Memory B cell (primary cell): ENCODE data around the gene TMEM86A.

Source experiments
- ATAC-seq: fragments of 150-1000 bp; cut with Tn5 transposase; 2 replicates; pipeline ENCODE4 v1.10.0; 2021; ENCODE audit warnings: low read depth, mild to moderate bottlenecking, moderate library complexity
- DNase-seq, 2 donors: peaks; one replicate each; pipeline ENCODE4 v3.0.0; 2022; ENCODE audit warnings: low spot score in 2 of 2
- H3K27ac Mint-ChIP-seq: one replicate; pipeline ENCODE4 v1.8.0; 2022; ENCODE audit warnings: mild to moderate bottlenecking, moderate library complexity, mixed read lengths
- H3K27me3 Mint-ChIP-seq: one replicate; pipeline ENCODE4 v1.8.0; 2022; ENCODE audit warnings: mixed read lengths
- H3K36me3 Mint-ChIP-seq: one replicate; pipeline ENCODE4 v1.8.0; 2022; ENCODE audit warnings: mild to moderate bottlenecking, mixed read lengths
- H3K4me1 Mint-ChIP-seq: one replicate; pipeline ENCODE4 v1.8.0; 2022; ENCODE audit warnings: mixed read lengths
- H3K4me3 Mint-ChIP-seq: one replicate; pipeline ENCODE4 v1.8.0; 2022; ENCODE audit warnings: mild to moderate bottlenecking, moderate library complexity, mixed read lengths
- H3K9me3 Mint-ChIP-seq: one replicate; pipeline ENCODE4 v1.8.0; 2022; ENCODE audit warnings: mixed read lengths

The TMEM86A gene

GRCh38 chr11:18723991-18724390 is 25.4 kb downstream of the TMEM86A start:
- DNase-seq (no peak), ATAC-seq (no peak)
- Mint-ChIP-seq H3K4me1 (peaks cover 10% of the 10 kb centered on the region), H3K27ac (no peak overlapping the region), H3K9me3 (no peaks in the 10 kb centered on the region), H3K4me3 (no peak overlapping the region), H3K27me3 (peaks cover 7% of the 10 kb centered on the region), H3K36me3 (no peaks in the 10 kb centered on the region)

DNA sequence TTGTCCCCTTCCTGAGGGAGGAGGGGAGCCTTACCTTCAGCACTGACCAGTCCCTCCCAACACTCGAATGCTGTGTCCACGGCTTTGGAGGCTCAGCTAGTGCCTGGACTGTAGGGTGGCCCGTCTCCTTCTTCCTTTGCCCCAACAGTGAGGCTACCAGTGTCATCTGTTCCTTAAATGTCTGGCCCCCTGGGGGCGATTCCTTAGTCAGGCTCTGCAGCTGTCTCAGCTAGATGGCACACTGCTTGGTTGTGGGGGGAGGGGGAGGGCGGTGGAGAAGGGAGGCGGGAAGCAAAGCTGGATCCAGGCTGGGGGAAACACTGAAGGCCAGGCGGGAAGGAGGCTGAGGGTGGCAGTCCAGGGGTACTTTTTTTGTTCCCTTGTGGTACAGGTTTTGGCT is 27.5 kb downstream of the TMEM86A start, which contains the start of gene IGSF22:
Gene IGSF22 (minus strand): TSS at position 149 of the 400 bp plus-strand sequence. CDS start 1,952 bp downstream, outside the sequence.
- Mint-ChIP-seq H3K27me3 (peaks cover 10% of the 10 kb centered on the region), H3K36me3 (no peaks in the 10 kb centered on the region), H3K9me3 (no peaks in the 10 kb centered on the region), H3K4me1 (peaks cover 11% of the 10 kb centered on the region), H3K4me3 (no peak within 1 kb of the TSS), H3K27ac (no peak within 1 kb of the TSS)
- no peak for DNase-seq
- no peak for ATAC-seq

- Mint-ChIP-seq H3K4me1 (peaks cover 19% of the 10 kb centered on the region), H3K27me3 (peaks cover 10% of the 10 kb centered on the region), H3K36me3 (no peaks in the 10 kb centered on the region), H3K4me3 (peak overlapping the region; percentile 32), H3K27ac (no peak overlapping the region), H3K9me3 (no peaks in the 10 kb centered on the region)
- ATAC-seq: peak; percentile 64
- peak in 1 of 2 donors; percentile 51 for DNase-seq
Measured at GRCh38 chr11:18727479-18728236, 29.1 kb downstream of the TMEM86A start.

DNA sequence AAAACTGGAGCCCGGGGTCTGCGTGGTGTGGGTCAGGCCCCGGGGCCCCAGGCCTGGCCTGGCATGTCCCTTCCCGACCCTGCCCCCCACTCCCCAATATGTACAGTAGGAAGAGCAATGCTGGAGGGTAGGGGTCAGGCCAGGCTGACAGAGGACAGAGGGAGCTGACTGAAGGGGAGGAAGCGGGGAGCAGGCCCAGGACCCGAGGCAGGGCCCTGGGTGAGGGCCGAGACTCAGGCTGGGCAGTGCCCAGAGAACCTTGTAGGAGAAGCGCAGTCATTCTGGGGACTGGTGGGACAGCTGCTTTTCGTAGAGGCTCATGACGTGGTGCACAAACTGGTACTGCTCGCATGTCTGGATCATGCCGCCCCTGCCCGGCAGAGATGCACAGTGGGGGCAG is 30.1 kb downstream of the TMEM86A start:
- DNase-seq (no peak), ATAC-seq (no peak)
- no peak overlapping the region for H3K27ac Mint-ChIP-seq
- H3K4me1 Mint-ChIP-seq: peaks cover 19% of the 10 kb centered on the region
- H3K9me3 Mint-ChIP-seq: no peaks in the 10 kb centered on the region
- no peaks in the 10 kb centered on the region for H3K36me3 Mint-ChIP-seq
- H3K4me3 Mint-ChIP-seq: no peak overlapping the region
- H3K27me3 Mint-ChIP-seq: peaks cover 10% of the 10 kb centered on the region

GRCh38 chr11:18729426-18729825 is 30.8 kb downstream of the TMEM86A start:
- Mint-ChIP-seq H3K27me3 (peaks cover 9% of the 10 kb centered on the region), H3K4me1 (peaks cover 19% of the 10 kb centered on the region), H3K27ac (no peak overlapping the region), H3K4me3 (no peak overlapping the region), H3K36me3 (no peaks in the 10 kb centered on the region), H3K9me3 (no peaks in the 10 kb centered on the region)
- DNase-seq (no peak), ATAC-seq (no peak)

DNA sequence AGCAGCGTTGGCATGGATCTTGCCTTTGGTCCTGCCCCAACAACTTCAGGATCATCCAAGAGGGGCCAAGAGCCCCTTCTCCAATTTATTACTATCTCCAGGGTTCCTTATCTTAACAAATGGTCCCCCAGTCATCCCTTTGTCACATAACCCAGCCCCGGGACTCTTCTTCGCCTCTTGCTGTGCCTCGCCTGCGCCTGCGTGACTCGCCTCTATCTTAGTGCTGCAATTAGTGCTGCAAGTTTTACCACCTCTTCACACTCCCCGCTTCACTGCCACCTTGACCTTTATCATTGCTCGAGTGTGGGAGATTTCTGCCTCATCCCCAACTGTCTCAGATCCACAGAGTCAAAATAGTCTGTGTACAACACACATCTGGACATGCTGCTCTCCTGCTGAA is 31.4 kb downstream of the TMEM86A start:
- DNase-seq (no peak), ATAC-seq (no peak)
- H3K4me1 Mint-ChIP-seq: peaks cover 19% of the 10 kb centered on the region
- H3K27me3 Mint-ChIP-seq: peaks cover 9% of the 10 kb centered on the region
- H3K36me3 Mint-ChIP-seq: no peaks in the 10 kb centered on the region
- no peak overlapping the region for H3K4me3 Mint-ChIP-seq
- no peaks in the 10 kb centered on the region for H3K9me3 Mint-ChIP-seq
- no peak overlapping the region for H3K27ac Mint-ChIP-seq

GRCh38 chr11:18731441-18731840 is 32.9 kb downstream of the TMEM86A start:
- DNase-seq (peak in 1 of 2 donors; percentile 10), ATAC-seq (peak; percentile 60)
- Mint-ChIP-seq H3K27ac (peak overlapping the region; percentile 22), H3K4me3 (no peak overlapping the region), H3K27me3 (peaks cover 11% of the 10 kb centered on the region), H3K9me3 (no peaks in the 10 kb centered on the region), H3K4me1 (peaks cover 19% of the 10 kb centered on the region), H3K36me3 (no peaks in the 10 kb centered on the region)

GRCh38 chr11:18731949-18732821 is 33.6 kb downstream of the TMEM86A start:
- peaks cover 19% of the 10 kb centered on the region for H3K4me1 Mint-ChIP-seq
- peaks cover 11% of the 10 kb centered on the region for H3K27me3 Mint-ChIP-seq
- no peaks in the 10 kb centered on the region for H3K36me3 Mint-ChIP-seq
- no peak overlapping the region for H3K4me3 Mint-ChIP-seq
- peak overlapping the region; percentile 22 for H3K27ac Mint-ChIP-seq
- ATAC-seq (peak; percentile 74), DNase-seq (peak; percentile 66 to 84)
- H3K9me3 Mint-ChIP-seq: no peaks in the 10 kb centered on the region

- Mint-ChIP-seq H3K4me1 (peaks cover 13% of the 10 kb centered on the region), H3K36me3 (no peaks in the 10 kb centered on the region), H3K4me3 (no peak overlapping the region), H3K9me3 (no peaks in the 10 kb centered on the region), H3K27ac (no peak overlapping the region), H3K27me3 (peaks cover 8% of the 10 kb centered on the region)
- DNase-seq (no peak), ATAC-seq (no peak)
Measured at GRCh38 chr11:18733202-18733601, 34.6 kb downstream of the TMEM86A start.

GRCh38 chr11:18736590-18737148 is 38.1 kb downstream of the TMEM86A start:
- peaks cover 5% of the 10 kb centered on the region for H3K27me3 Mint-ChIP-seq
- no peak overlapping the region for H3K27ac Mint-ChIP-seq
- no peaks in the 10 kb centered on the region for H3K36me3 Mint-ChIP-seq
- H3K4me3 Mint-ChIP-seq: no peak overlapping the region
- ATAC-seq: no peak
- no peak for DNase-seq
- no peaks in the 10 kb centered on the region for H3K9me3 Mint-ChIP-seq
- peaks cover 7% of the 10 kb centered on the region for H3K4me1 Mint-ChIP-seq

DNA sequence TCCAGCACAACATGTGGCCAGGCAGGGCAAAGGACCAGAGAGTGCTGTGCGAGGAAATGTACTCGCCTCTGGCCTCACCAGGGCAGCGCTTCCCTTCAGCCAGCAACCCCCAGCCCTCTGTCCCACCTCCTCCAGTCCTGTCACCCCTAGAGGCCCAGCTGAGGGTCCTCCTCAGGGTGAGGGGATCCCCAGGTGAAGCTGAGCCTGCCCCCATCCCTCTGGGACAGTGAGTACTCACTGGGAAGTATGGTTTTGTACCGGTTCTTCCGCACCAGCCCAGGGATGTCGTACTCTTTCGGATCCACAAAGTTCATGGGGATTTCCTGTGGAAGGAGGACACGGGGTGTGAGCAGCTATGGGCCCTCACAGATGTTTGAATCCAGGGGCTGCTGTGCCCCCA is 39.1 kb downstream of the TMEM86A start:
- ATAC-seq (no peak), DNase-seq (no peak)
- Mint-ChIP-seq H3K36me3 (no peaks in the 10 kb centered on the region), H3K27ac (no peak overlapping the region), H3K4me1 (peaks cover 2% of the 10 kb centered on the region), H3K27me3 (peaks cover 5% of the 10 kb centered on the region), H3K4me3 (no peak overlapping the region), H3K9me3 (no peaks in the 10 kb centered on the region)

GRCh38 chr11:18739685-18740084 is 41.1 kb downstream of the TMEM86A start:
- peaks cover 2% of the 10 kb centered on the region for H3K4me1 Mint-ChIP-seq
- peaks cover 5% of the 10 kb centered on the region for H3K27me3 Mint-ChIP-seq
- ATAC-seq (no peak), DNase-seq (no peak)
- no peaks in the 10 kb centered on the region for H3K36me3 Mint-ChIP-seq
- H3K4me3 Mint-ChIP-seq: no peak overlapping the region
- no peaks in the 10 kb centered on the region for H3K9me3 Mint-ChIP-seq
- H3K27ac Mint-ChIP-seq: no peak overlapping the region

DNA sequence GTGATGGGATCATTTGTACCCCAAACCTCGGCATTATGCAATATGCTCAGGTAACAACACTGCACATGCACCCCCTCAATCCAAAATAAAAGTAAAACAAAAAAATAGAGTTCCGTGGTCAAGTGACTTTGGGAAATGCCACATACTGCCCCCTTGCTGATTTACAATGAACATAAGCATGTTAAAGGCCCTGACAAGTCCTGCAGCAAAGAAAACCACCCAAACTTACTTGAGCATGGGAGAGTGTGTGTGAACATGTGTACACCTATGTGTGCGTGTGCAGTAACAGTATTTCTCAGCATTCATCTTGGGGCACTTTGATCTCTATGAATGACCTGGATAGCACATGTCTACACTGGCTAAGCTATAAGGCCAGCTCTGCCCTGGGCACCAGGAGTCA is 43.2 kb downstream of the TMEM86A start:
- no peak for ATAC-seq
- Mint-ChIP-seq H3K27ac (no peak overlapping the region), H3K36me3 (no peaks in the 10 kb centered on the region)

GRCh38 chr11:18743365-18743764 is 44.8 kb downstream of the TMEM86A start:
- DNase-seq (no peak), ATAC-seq (no peak)
- H3K27ac Mint-ChIP-seq: no peak overlapping the region
- H3K9me3 Mint-ChIP-seq: no peaks in the 10 kb centered on the region
- peaks cover 5% of the 10 kb centered on the region for H3K27me3 Mint-ChIP-seq
- peaks cover 2% of the 10 kb centered on the region for H3K4me1 Mint-ChIP-seq
- H3K4me3 Mint-ChIP-seq: no peak overlapping the region
- no peaks in the 10 kb centered on the region for H3K36me3 Mint-ChIP-seq

More for the DNA sequence above, 43.2 kb downstream of the TMEM86A start:
- DNase-seq: no peak
- Mint-ChIP-seq H3K9me3 (no peaks in the 10 kb centered on the region), H3K27me3 (peaks cover 5% of the 10 kb centered on the region), H3K4me1 (peaks cover 2% of the 10 kb centered on the region), H3K4me3 (no peak overlapping the region)
